ENCODE measurements around the gene NCAM1. TPM values are rescaled to one million over a fixed set of nuclear protein-coding genes. Genes with fewer than 3 reads are reported as not detected.

The NCAM1 gene
- total RNA-seq, 1 experiment from 2014 or later, result 0.95 TPM

GRCh38 chr11:113148652-113149051, 187.4 kb downstream of the NCAM1 start:
- H3K4me3 ChIP-seq (ENCODE audit: low read depth, low read length), result no peak overlapping the region
- Mint-ChIP-seq H3K36me3 (ENCODE audit: insufficient read depth, unreplicated experiment) (no peaks in the 10 kb centered on the region), H3K4me1 (ENCODE audit: low read depth, unreplicated experiment) (no peaks in the 10 kb centered on the region), H3K27ac (ENCODE audit: unreplicated experiment) (no peak overlapping the region), H3K27me3 (ENCODE audit: insufficient read depth, unreplicated experiment) (peaks cover 31% of the 10 kb centered on the region), H3K9me3 (ENCODE audit: unreplicated experiment) (no peaks in the 10 kb centered on the region), H3K4me3 (ENCODE audit: unreplicated experiment) (no peak overlapping the region)
- H3K9me3 ChIP-seq, result no peaks in the 10 kb centered on the region
- peaks cover 2% of the 10 kb centered on the region for H3K27me3 ChIP-seq (replicated peaks; ENCODE audit: control insufficient read depth, insufficient read depth, low read length)
- ChIA-PET CTCF (no interaction called here), POLR2A (no interaction called here)
- no peak for DNase-seq
- no peaks in the 10 kb centered on the region for H3K4me1 ChIP-seq
- no peak for TF ChIP-seq CTCF (IDR thresholded peaks at IDR 0.05; ENCODE audit: insufficient read depth in 1 of 2, low read depth in 1 of 2, low read length in 1 of 2, severe bottlenecking in 1 of 2, unreplicated experiment in 1 of 2)
- H3K36me3 ChIP-seq (ENCODE audit: control insufficient read depth, insufficient read depth, low read length), result no peaks in the 10 kb centered on the region
- intact Hi-C loops (cut with micrococcal nuclease; ENCODE audit: unreplicated experiment), result no loop called here
- BruUV-seq (replicated peaks), result no TSS peak

- Mint-ChIP-seq H3K36me3 (ENCODE audit: insufficient read depth, unreplicated experiment) (no peaks in the 10 kb centered on the region), H3K27ac (ENCODE audit: unreplicated experiment) (no peak overlapping the region), H3K4me1 (ENCODE audit: low read depth, unreplicated experiment) (no peaks in the 10 kb centered on the region), H3K9me3 (ENCODE audit: unreplicated experiment) (no peaks in the 10 kb centered on the region), H3K4me3 (ENCODE audit: unreplicated experiment) (no peak overlapping the region), H3K27me3 (ENCODE audit: insufficient read depth, unreplicated experiment) (peaks cover 18% of the 10 kb centered on the region)
- no peaks in the 10 kb centered on the region for H3K4me1 ChIP-seq
- H3K9me3 ChIP-seq, result no peaks in the 10 kb centered on the region
- no peak overlapping the region for H3K4me3 ChIP-seq (ENCODE audit: low read depth, low read length)
- no peaks in the 10 kb centered on the region for H3K36me3 ChIP-seq (ENCODE audit: control insufficient read depth, insufficient read depth, low read length)
- BruUV-seq (replicated peaks), result no TSS peak
- peaks cover 4% of the 10 kb centered on the region for H3K27me3 ChIP-seq (replicated peaks; ENCODE audit: control insufficient read depth, insufficient read depth, low read length)
- DNase-seq, result no peak
- no peak for TF ChIP-seq CTCF (IDR thresholded peaks at IDR 0.05; ENCODE audit: insufficient read depth in 1 of 2, low read depth in 1 of 2, low read length in 1 of 2, severe bottlenecking in 1 of 2, unreplicated experiment in 1 of 2)
- intact Hi-C loops (cut with micrococcal nuclease; ENCODE audit: unreplicated experiment), result no loop called here
- CTCF ChIA-PET, result no interaction called here
- POLR2A ChIA-PET, result no interaction called here
These were observed 190.3 kb downstream of the NCAM1 start for GRCh38 chr11:113151521-113151920.

GRCh38 chr11:113152500-113152899, 191.3 kb downstream of the NCAM1 start:
- Mint-ChIP-seq H3K27me3 (ENCODE audit: insufficient read depth, unreplicated experiment) (peaks cover 17% of the 10 kb centered on the region), H3K4me1 (ENCODE audit: low read depth, unreplicated experiment) (no peaks in the 10 kb centered on the region), H3K4me3 (ENCODE audit: unreplicated experiment) (no peak overlapping the region), H3K36me3 (ENCODE audit: insufficient read depth, unreplicated experiment) (no peaks in the 10 kb centered on the region), H3K9me3 (ENCODE audit: unreplicated experiment) (no peaks in the 10 kb centered on the region), H3K27ac (ENCODE audit: unreplicated experiment) (no peak overlapping the region)
- BruUV-seq (replicated peaks), result no TSS peak
- intact Hi-C loops (cut with micrococcal nuclease; ENCODE audit: unreplicated experiment), result no loop called here
- H3K4me1 ChIP-seq, result no peaks in the 10 kb centered on the region
- no peaks in the 10 kb centered on the region for H3K36me3 ChIP-seq (ENCODE audit: control insufficient read depth, insufficient read depth, low read length)
- no peak overlapping the region for H3K4me3 ChIP-seq (ENCODE audit: low read depth, low read length)
- no peaks in the 10 kb centered on the region for H3K9me3 ChIP-seq
- peaks cover 4% of the 10 kb centered on the region for H3K27me3 ChIP-seq (replicated peaks; ENCODE audit: control insufficient read depth, insufficient read depth, low read length)
- DNase-seq, result no peak
- TF ChIP-seq CTCF (IDR thresholded peaks at IDR 0.05; ENCODE audit: insufficient read depth in 1 of 2, low read depth in 1 of 2, low read length in 1 of 2, severe bottlenecking in 1 of 2, unreplicated experiment in 1 of 2), result no peak
- CTCF ChIA-PET, result no interaction called here
- POLR2A ChIA-PET, result no interaction called here
